H1 (cell line): Measurements from ENCODE around the gene CACNA1G. TPM values are rescaled to one million over a fixed set of nuclear protein-coding genes. Genes with fewer than 3 reads are reported as not detected.

Experiments used
- CHD7 ChIP-seq: fragments of 300-600 bp; sonication (generic); IDR thresholded peaks from 2 replicates; pipeline ENCODE4 v1.7.1; 2012; ENCODE audit warnings: low read length, moderate library complexity, mild to moderate bottlenecking, inconsistent platforms; ENCODE audit not compliant: insufficient replicate concordance
- CREB1 ChIP-seq: IDR thresholded peaks from 2 replicates; pipeline ENCODE4 v1.6.1; 2012; ENCODE audit warnings: inconsistent platforms
- CTCF ChIP-seq, 3 experiments: IDR thresholded peaks; 1 replicate in 2 of 3; 2 replicates in 1 of 3; pipeline versions ENCODE4 v1.5.1 to v1.6.1; 2011; ENCODE audit warnings: low read length in 3 of 3, mild to moderate bottlenecking in 3 of 3, inconsistent platforms in 2 of 3, low read depth in 1 of 3, moderate library complexity in 1 of 3; ENCODE audit not compliant: insufficient read depth in 1 of 3; ENCODE audit errors: control extremely low read depth in 1 of 3
- E2F6 ChIP-seq: IDR thresholded peaks from 2 replicates; pipeline ENCODE4 v1.6.1; 2012; ENCODE audit warnings: inconsistent platforms
- RXRA ChIP-seq: IDR thresholded peaks from 2 replicates; pipeline ENCODE4 v1.6.1; 2011; ENCODE audit warnings: low read depth, mild to moderate bottlenecking, low read length, moderate library complexity; ENCODE audit not compliant: insufficient read depth
- TAF7 ChIP-seq: optimal IDR thresholded peaks from 2 replicates; pipeline ENCODE3; 2011; ENCODE audit warnings: low read depth, mild to moderate bottlenecking, inconsistent platforms, low read length, moderate library complexity, borderline replicate concordance
- polyA plus RNA-seq, 7 experiments: library from polyadenylated mRNA; depleted of rRNA in 3 of 7; stranded (reverse) in 5 of 7; unstranded in 2 of 7; fragments of >200 nt in 5 of 7; fragments of 200-250 nt in 2 of 7; gene quantifications; 1 replicate in 5 of 7; 2 replicates in 1 of 7; 4 replicates in 1 of 7; pipeline versions ENCODE4 v1.2.1 to v1.2.3, GENCODE V29; 2011 to 2013; ENCODE audit warnings: missing spikeins in 2 of 7, mixed read lengths in 2 of 7
- total RNA-seq: library from RNA; stranded (reverse); fragmentation: NEBNext Ultra II Directional; extraction: Animal tissue kit (Norgen Biotek cat#: 25700); gene quantifications from 2 replicates; pipeline ENCODE4 v1.2.1, GENCODE V29; 2021

Gene CACNA1G
- total and polyA plus RNA-seq, 2 of the 8 experiments (the other 6 are each of a cell fraction or from before 2014, with no cell fraction given) = 2.9 to 4.9 TPM

GRCh38 chr17:50550661-50551432 is 9.7 kb upstream of the CACNA1G start (continued):
- TF ChIP-seq CHD7 = no peak
- TF ChIP-seq TAF7 = no peak
- TF ChIP-seq CTCF (IDR thresholded peaks at IDR 0.05; ENCODE audit: control extremely low read depth in 1 of 3, insufficient read depth in 1 of 3, low read depth in 1 of 3, low read length in 3 of 3) = peak; percentile 96 to 99 (median 98)
- TF ChIP-seq RXRA = 0 out of 2 replicates have a peak, but pooled peaks have one; percentile 20
- peak; percentile 45; the same call in 1 of the 2 replicates for TF ChIP-seq CREB1
- no peak for TF ChIP-seq E2F6
